Spinal cord (tissue), 4 donors: ENCODE measurements around the gene DNAH8. TPM values are rescaled to one million over a fixed set of nuclear protein-coding genes. Genes with fewer than 3 reads are reported as not detected.

ENCODE experiments used
- polyA plus RNA-seq, 2 donors: library from polyadenylated mRNA; unstranded; fragments of 120-200 nt; gene quantifications; one replicate each; pipeline ENCODE4 v1.2.1, GENCODE V29; 2013; ENCODE audit not compliant: insufficient read length in 2 of 2
- small RNA-seq: library from RNA; depleted of rRNA; stranded (forward); fragments of <200 nt; gene quantifications from one replicate; pipeline ENCODE3, GENCODE V24; 2014; ENCODE audit warnings: low replicate concordance
- total RNA-seq, 2 donors: library from RNA; depleted of rRNA in 1 of 2; stranded (reverse); fragments of 120-200 nt in 1 of 2; fragments of >200 nt in 1 of 2; gene quantifications; one replicate each; pipeline versions ENCODE4 v1.2.3 to v1.2.4, GENCODE V29; 2013 to 2014

DNAH8 gene
- total and polyA plus RNA-seq, 4 donors, result 0.03 to 0.17 (median 0.08) TPM

Small RNAs within 50 kb of the gene (small RNA-seq; reads per million reads assigned to genes)
- gene AL034345.1, result not detected
- not detected for gene RF00393

Other genes with a start within 250 kb of the DNAH8 start
- 10 to 100 TPM; 16.5 to 38.6 TPM for gene BTBD9, start 75.4 kb upstream of the DNAH8 start, total RNA-seq
- gene BTBD9, start 75.4 kb upstream of the DNAH8 start, polyA plus RNA-seq, result 10 to 100 TPM; 14.6 to 17.2 TPM
- gene GLO1, start 12.2 kb upstream of the DNAH8 start, total RNA-seq, result 100 to 1,000 TPM; 145 to 159 TPM
- gene GLO1, start 12.2 kb upstream of the DNAH8 start, polyA plus RNA-seq, result 100 to 1,000 TPM; 119 to 149 TPM